Ectodermal cell (in vitro differentiated cells): Measurements from ENCODE around the gene THAP8.

ENCODE experiments used
- H3K27ac ChIP-seq: 2 replicates; pipeline ENCODE4 v1.7.0; 2013; ENCODE audit warnings: mild to moderate bottlenecking, low read depth, low read length; ENCODE audit not compliant: insufficient read depth, poor library complexity, severe bottlenecking
- H3K27me3 ChIP-seq: 2 replicates; pipeline ENCODE4 v1.7.0; 2013; ENCODE audit warnings: mild to moderate bottlenecking, low read length; ENCODE audit not compliant: insufficient read depth, control insufficient read depth, poor library complexity, severe bottlenecking
- H3K36me3 ChIP-seq: one replicate; pipeline ENCODE4 v1.7.0; 2013; ENCODE audit warnings: low read length; ENCODE audit not compliant: control insufficient read depth, insufficient read depth
- H3K4me1 ChIP-seq: one replicate; pipeline ENCODE4 v1.7.0; 2013; ENCODE audit warnings: low read length; ENCODE audit not compliant: control insufficient read depth, insufficient read depth
- H3K4me3 ChIP-seq: 2 replicates; pipeline ENCODE4 v1.7.0; 2013; ENCODE audit warnings: low read depth, low read length, control low read depth; ENCODE audit not compliant: insufficient read depth
- H3K9me3 ChIP-seq: 2 replicates; pipeline ENCODE4 v1.7.0; 2013; ENCODE audit warnings: mild to moderate bottlenecking, low read length, moderate library complexity; ENCODE audit not compliant: control insufficient read depth
- WGBS, 2 experiments: methylation state at CpG; one replicate each; pipeline ENCODE4 v1.1.7; 2013; ENCODE audit warnings: missing lambda C conversion rate in 2 of 2; 5-methylcytosine and 5-hydroxymethylcytosine counted together

THAP8 gene

DNA sequence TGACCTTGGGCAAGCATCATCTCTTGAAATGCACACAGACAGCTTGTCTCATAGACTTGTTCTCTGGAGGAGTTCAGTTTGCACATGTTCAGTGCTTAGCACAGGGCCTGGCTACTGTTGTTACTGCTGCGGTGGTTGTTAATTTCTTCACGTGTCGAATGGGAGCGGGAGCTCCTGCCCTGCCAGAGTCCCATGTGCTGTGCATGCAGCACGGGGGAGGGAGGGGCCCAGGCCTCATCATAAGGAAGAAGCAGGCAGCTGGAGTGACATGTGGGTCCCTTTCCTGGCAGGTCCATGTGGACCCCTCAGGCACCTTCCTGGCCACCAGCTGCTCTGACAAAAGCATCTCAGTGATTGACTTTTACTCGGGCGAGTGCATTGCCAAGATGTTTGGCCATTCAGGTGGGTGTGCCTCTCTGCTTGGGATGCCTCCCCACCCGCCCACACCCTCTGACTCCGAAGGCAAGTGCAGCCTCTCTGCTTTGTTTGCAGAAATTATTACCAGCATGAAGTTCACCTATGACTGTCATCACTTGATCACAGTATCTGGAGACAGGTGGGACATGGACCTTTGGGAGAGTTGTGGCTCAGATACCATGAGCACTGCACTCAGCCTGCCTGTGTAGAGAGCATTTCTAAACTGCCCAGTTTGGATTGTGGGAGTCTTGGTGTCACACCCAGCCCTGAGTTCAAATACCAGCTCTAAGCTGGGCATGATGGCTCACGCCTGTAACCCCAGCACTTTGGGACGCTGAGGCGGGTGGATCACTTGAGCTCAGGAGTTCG lies 37.0 kb upstream of the THAP8 start:
- Histone ChIP-seq H3K27me3 (no peaks in the 10 kb centered on the region), H3K4me3 (no peak overlapping the region), H3K4me1 (no peaks in the 10 kb centered on the region), H3K36me3 (peaks cover 48% of the 10 kb centered on the region), H3K9me3 (no peaks in the 10 kb centered on the region), H3K27ac (no peak overlapping the region)
- 85 to 90% methylated on average over 13 of the region's 13 CpGs for WGBS, 2 experiments

DNA sequence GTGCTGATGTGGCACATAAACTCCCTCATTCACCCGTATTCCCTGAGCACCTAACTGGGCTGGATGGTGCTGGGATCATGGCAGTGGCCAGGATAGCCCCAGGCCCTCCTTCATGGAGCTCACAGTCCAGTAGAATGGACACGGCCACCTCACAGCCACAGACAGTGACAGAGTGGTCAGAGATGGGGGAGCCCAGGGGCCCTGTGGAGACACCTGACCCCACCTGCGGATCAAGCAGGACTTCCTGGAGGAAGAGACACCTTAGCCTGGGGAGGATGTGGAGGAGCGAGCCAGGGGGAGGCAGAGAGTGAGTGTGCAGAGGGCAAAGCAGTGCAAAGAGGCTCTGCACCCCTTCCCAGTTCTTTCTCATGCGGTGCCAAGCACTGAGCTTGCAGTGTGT lies 35.8 kb upstream of the THAP8 start:
- peaks cover 52% of the 10 kb centered on the region for H3K36me3 ChIP-seq
- no peaks in the 10 kb centered on the region for H3K27me3 ChIP-seq
- no peak overlapping the region for H3K4me3 ChIP-seq
- H3K4me1 ChIP-seq: no peaks in the 10 kb centered on the region
- H3K27ac ChIP-seq: no peak overlapping the region
- 94 to 95% methylated on average over 5 of the region's 5 CpGs for WGBS, 2 experiments
- H3K9me3 ChIP-seq: no peaks in the 10 kb centered on the region

DNA sequence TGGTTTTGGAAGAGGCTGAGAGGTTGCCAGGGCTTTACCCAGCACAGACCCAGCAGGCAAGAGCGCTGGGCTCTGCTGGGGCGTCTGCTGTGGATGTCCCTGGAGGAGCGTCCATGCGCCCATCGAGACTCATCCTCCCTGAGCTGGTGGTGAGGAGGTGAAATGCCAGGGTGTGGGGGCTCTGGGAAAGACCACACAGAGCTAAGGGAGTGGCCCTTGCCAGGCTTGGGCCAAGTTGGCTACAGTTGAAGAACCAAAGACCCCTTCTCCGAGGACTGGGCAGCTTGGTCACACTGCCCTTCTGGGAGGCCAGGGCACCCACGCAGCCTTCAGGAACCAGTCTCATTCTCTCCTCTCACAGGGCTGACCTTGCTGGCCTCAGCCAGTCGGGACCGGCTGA lies 32.2 kb upstream of the THAP8 start:
- 94 to 96% methylated on average over 9 of the region's 9 CpGs for whole genome bisulfite sequencing, 2 experiments
- H3K4me3 ChIP-seq: no peak overlapping the region
- H3K4me1 ChIP-seq: no peaks in the 10 kb centered on the region
- H3K9me3 ChIP-seq: no peaks in the 10 kb centered on the region
- no peak overlapping the region for H3K27ac ChIP-seq
- H3K27me3 ChIP-seq: no peaks in the 10 kb centered on the region
- peaks cover 65% of the 10 kb centered on the region for H3K36me3 ChIP-seq

DNA sequence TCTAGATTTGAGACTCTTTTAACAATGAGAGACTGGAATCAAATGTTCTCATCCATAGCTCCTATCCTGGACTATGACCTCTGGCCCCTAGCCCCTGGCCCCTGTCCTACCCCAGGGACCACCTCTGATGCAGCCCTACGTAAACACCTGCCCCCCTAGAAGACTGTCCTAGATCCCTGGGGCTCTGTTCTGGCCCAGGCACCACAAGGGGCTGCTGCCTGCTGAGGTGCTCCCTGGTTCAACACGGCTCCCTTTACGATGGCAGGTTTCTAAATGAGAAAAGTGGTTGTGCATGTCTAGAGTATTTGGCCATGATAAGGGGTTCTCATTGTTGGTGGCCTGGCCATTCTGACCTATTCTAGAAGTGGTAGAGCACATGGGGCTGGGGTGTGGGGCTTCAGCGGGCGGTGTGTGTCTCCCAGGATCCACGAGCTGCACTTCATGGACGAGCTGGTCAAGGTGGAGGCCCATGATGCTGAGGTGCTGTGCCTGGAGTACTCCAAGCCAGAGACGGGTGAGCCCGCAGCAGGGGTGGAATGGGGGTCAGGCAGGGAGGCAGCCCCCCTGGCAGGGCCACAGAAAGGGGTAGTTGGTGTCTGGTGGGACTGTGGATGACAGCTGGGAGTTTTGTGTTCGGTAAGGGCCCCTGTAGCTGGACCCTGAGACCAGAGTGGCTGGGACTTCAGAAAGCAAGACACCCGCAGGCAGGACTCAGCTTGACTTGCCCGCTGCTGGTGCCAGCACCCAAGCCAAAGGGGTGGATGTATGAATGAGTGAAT lies 30.3 kb upstream of the THAP8 start:
- 95 to 96% methylated on average over 12 of the region's 12 CpGs for WGBS, 2 experiments
- Histone ChIP-seq H3K4me3 (no peak overlapping the region), H3K9me3 (no peaks in the 10 kb centered on the region), H3K4me1 (no peaks in the 10 kb centered on the region), H3K36me3 (peaks cover 63% of the 10 kb centered on the region), H3K27ac (no peak overlapping the region), H3K27me3 (no peaks in the 10 kb centered on the region)

DNA sequence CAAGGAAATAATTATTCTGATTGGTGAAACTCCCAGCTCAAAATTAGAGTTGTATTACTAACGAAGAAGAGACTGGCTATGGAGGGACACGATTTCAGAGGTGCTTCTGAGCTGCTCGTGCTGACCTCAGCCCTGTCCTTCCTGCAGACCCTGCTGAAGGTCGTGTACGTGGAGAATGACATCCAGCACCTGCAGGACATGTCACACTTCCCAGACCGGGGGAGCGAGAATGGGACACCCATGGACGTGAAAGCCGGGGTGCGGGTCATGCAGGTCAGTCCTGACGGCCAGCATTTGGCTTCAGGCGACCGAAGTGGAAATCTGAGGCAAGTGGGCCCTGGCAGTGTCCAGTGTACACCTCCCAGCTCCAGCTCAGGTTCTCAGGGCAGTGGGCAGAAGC lies 28.8 kb upstream of the THAP8 start:
- no peak overlapping the region for H3K4me3 ChIP-seq
- H3K27ac ChIP-seq: no peak overlapping the region
- WGBS, 2 experiments: 94 to 96% methylated on average over 13 of the region's 13 CpGs
- no peaks in the 10 kb centered on the region for H3K27me3 ChIP-seq
- no peaks in the 10 kb centered on the region for H3K9me3 ChIP-seq
- peaks cover 55% of the 10 kb centered on the region for H3K36me3 ChIP-seq
- no peaks in the 10 kb centered on the region for H3K4me1 ChIP-seq

DNA sequence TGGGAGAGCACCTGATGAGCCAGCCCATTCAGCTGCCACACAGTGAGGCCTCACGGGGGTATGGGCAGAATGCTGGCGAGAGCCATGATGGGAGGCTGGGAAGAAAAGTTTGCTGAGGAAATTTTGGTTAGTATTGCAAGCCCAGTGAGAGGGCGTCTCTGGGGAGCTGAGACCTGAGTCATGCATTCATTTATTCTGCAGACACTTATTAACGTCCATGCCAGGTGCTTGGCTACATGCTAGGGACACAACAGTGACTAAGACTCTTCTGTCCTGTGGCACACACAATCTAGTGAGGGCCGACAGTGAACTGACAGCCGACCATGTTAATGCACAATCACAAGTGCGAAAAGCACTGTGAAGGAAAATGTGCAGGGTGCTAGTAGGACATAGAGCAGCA lies 27.8 kb upstream of the THAP8 start:
- Histone ChIP-seq H3K4me3 (no peak overlapping the region), H3K27ac (no peak overlapping the region), H3K36me3 (peaks cover 55% of the 10 kb centered on the region), H3K4me1 (no peaks in the 10 kb centered on the region), H3K9me3 (no peaks in the 10 kb centered on the region), H3K27me3 (no peaks in the 10 kb centered on the region)
- WGBS, 2 experiments: 95 to 97% methylated on average over 7 of the region's 7 CpGs

DNA sequence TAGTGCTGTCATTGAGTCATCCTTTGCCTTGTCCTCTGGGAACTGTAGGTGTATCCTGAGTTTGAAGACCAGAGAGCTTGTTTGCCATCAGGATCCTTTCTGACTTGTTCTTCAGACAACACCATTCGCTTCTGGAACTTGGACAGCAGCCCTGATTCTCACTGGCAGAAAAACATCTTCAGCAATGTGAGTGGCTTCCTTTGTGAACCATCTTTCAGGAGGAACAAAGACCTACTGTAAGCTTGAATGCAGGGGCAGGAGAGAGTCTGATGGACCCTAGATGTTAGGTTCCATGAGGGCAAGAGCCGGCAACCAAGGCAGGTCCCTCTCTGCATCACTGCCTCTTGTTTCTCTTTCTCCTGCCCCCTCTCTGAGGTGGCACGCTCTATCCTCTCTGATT lies 27.3 kb upstream of the THAP8 start:
- H3K9me3 ChIP-seq: no peaks in the 10 kb centered on the region
- no peaks in the 10 kb centered on the region for H3K4me1 ChIP-seq
- no peak overlapping the region for H3K27ac ChIP-seq
- no peak overlapping the region for H3K4me3 ChIP-seq
- H3K36me3 ChIP-seq: peaks cover 50% of the 10 kb centered on the region
- H3K27me3 ChIP-seq: no peaks in the 10 kb centered on the region
- WGBS, 2 experiments: 92 to 94% methylated on average over 3 of the region's 3 CpGs

DNA sequence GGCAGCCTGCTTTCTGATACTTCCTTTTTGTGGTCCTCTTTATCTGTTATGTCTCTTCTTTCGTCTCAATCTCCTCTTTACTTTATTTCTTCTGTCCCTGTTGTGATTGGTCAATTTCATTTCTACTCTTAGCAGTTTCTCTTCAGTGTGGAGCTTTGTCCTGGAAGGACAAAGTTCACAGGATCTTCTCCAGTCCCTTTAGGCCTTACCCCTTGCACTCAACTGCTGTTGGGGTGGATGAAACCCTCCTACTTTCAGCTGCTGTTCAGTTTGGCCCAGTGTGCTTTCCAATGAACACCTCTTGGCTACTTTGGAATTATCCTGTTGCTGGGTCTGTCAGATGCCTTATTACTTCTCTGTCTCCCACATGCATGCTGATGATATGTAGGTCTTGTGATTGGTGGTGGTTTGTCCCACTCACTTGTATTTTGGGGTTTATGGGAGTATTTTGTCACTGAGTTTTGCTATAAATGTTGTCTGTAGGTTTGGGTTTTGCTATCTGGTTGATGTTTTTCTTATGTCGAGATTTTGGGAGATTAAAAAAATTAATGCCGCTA lies 25.4 kb upstream of the THAP8 start:
- 90 to 100% methylated on average over 3 of the region's 3 CpGs for WGBS, 2 experiments
- Histone ChIP-seq H3K27me3 (no peaks in the 10 kb centered on the region), H3K9me3 (no peaks in the 10 kb centered on the region), H3K27ac (no peak overlapping the region), H3K4me3 (no peak overlapping the region), H3K4me1 (no peaks in the 10 kb centered on the region), H3K36me3 (peaks cover 49% of the 10 kb centered on the region)

DNA sequence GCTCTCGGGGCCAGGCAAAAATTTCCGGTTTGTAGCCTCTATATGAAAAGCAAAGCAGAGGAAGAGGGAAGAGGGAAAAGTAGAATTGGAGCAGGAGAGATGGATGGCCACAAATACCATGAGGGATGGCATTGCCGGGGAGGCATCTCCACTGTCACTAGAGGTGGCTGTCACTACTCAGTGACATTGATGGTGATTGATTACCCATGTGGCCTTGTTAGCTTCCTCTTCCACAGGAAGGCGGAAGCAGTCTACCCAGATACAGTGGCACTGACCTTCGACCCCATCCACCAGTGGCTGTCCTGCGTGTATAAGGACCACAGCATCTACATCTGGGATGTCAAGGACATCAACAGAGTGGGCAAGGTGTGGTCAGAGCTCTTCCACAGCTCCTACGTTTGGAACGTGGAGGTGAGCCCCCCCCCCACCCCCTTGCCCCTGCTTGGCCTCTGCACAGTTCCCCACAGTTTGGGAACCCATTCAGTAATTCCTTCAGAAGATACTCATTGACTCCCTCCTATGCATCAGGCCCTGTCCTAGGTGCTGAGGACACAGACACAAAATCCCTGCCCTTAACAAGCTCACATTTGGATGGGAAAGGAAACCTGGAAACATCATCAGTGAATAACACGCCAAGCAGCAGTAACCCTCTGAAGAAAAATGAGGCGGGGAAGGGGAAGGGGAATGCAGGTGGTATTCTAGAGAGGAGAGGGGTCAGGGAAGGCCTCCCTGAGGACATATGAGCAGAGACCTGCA lies 19.2 kb upstream of the THAP8 start:
- Histone ChIP-seq H3K4me3 (no peak overlapping the region), H3K27me3 (no peaks in the 10 kb centered on the region), H3K27ac (no peak overlapping the region), H3K9me3 (no peaks in the 10 kb centered on the region), H3K36me3 (peaks cover 37% of the 10 kb centered on the region), H3K4me1 (no peaks in the 10 kb centered on the region)
- WGBS, 2 experiments: 88 to 89% methylated on average over 10 of the region's 10 CpGs

DNA sequence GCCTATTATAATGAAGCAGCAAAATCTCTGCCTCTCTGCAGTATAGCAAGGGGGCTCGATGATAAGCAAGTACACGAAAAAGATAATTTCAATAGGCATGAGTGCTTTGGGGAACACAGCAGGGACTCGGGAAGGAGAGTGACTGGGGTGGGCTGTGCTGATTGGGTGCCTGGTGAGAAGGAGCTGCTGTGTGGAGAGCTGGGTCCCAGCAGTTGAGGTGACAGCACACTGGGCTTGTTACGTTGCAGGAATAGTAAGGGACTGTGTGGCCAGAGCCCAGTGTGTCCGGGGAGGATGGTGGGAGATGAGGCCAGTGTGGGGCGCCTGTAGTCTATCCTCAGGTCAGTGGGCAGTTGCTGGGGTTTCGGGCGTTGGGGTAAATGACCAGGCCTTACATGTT lies 18.0 kb upstream of the THAP8 start:
- no peaks in the 10 kb centered on the region for H3K4me1 ChIP-seq
- 89 to 90% methylated on average over 8 of the region's 8 CpGs for WGBS, 2 experiments
- peaks cover 44% of the 10 kb centered on the region for H3K36me3 ChIP-seq
- H3K27ac ChIP-seq: no peak overlapping the region
- no peak overlapping the region for H3K4me3 ChIP-seq
- H3K9me3 ChIP-seq: no peaks in the 10 kb centered on the region
- H3K27me3 ChIP-seq: no peaks in the 10 kb centered on the region
